Testis (tissue), 2 donors: ENCODE measurements around the gene SLC35C1.

ENCODE experiments used
- POLR2A ChIP-seq: fragments of 450-650 bp; IDR thresholded peaks from one replicate; pipeline ENCODE4 v1.6.1; 2017; ENCODE audit warnings: antibody characterized with exemption, mild to moderate bottlenecking, moderate library complexity
- TF ChIP-seq, protein P1 (sequence below), 3 experiments: fragments of 450-650 bp in 2 of 3; fragments of 200-600 bp in 1 of 3; sonication (generic) in 1 of 3; IDR thresholded peaks; one replicate each; pipeline ENCODE4 v1.5.1; 2016 to 2019; ENCODE audit warnings: antibody characterized with exemption in 3 of 3, mild to moderate bottlenecking in 2 of 3, moderate library complexity in 1 of 3

GRCh38 chr11:45771566-45772448 is 33.1 kb upstream of the SLC35C1 start:
- TF ChIP-seq, protein P1, sequence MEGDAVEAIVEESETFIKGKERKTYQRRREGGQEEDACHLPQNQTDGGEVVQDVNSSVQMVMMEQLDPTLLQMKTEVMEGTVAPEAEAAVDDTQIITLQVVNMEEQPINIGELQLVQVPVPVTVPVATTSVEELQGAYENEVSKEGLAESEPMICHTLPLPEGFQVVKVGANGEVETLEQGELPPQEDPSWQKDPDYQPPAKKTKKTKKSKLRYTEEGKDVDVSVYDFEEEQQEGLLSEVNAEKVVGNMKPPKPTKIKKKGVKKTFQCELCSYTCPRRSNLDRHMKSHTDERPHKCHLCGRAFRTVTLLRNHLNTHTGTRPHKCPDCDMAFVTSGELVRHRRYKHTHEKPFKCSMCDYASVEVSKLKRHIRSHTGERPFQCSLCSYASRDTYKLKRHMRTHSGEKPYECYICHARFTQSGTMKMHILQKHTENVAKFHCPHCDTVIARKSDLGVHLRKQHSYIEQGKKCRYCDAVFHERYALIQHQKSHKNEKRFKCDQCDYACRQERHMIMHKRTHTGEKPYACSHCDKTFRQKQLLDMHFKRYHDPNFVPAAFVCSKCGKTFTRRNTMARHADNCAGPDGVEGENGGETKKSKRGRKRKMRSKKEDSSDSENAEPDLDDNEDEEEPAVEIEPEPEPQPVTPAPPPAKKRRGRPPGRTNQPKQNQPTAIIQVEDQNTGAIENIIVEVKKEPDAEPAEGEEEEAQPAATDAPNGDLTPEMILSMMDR (IDR thresholded peaks at IDR 0.05): peak; percentile 79 to 90 (median 89)
- no peak for TF ChIP-seq POLR2A
